SK-N-SH treated with all-trans-retinoic acid at 6 μM for 48 hours (cell line): ENCODE results near the gene SSNA1.

Source experiments
- ATAC-seq: fragments of 200-7000 bp; cut with Tn5 transposase; 3 replicates; pipeline ENCODE4 v1.9.1; 2020; ENCODE audit warnings: mild to moderate bottlenecking, moderate library complexity
- ARNTL ChIP-seq: fragments of 450-650 bp; formaldehyde crosslinking; IDR thresholded peaks from 2 replicates; pipeline ENCODE4 v1.5.0; 2020; ENCODE audit warnings: low read depth, mild to moderate bottlenecking, moderate library complexity, borderline replicate concordance
- CREB5 ChIP-seq: fragments of 250-450 bp; sonication (Bioruptor Pico); IDR thresholded peaks from 2 replicates; pipeline ENCODE4 v1.5.1; 2020; ENCODE audit warnings: low read depth, mild to moderate bottlenecking, moderate library complexity
- CSDC2 ChIP-seq: fragments of 250-450 bp; sonication (Bioruptor Pico); IDR thresholded peaks from 2 replicates; pipeline ENCODE4 v1.5.0; 2020; ENCODE audit warnings: mild to moderate bottlenecking, moderate library complexity
- CSRNP3 ChIP-seq: fragments of 250-450 bp; sonication (Bioruptor Pico); IDR thresholded peaks from 2 replicates; pipeline ENCODE4 v1.5.1; 2021; ENCODE audit warnings: mild to moderate bottlenecking, moderate library complexity
- ESRRG ChIP-seq: fragments of 250-450 bp; sonication (Bioruptor Pico); IDR thresholded peaks from 2 replicates; pipeline ENCODE4 v1.6.1; 2021; ENCODE audit warnings: mild to moderate bottlenecking
- GLIS3 ChIP-seq: fragments of 250-450 bp; sonication (Bioruptor Pico); IDR thresholded peaks from 2 replicates; pipeline ENCODE4 v1.5.0; 2020; ENCODE audit warnings: mild to moderate bottlenecking, moderate library complexity
- ISL1 ChIP-seq: fragments of 250-450 bp; sonication (Bioruptor Pico); IDR thresholded peaks from 2 replicates; pipeline ENCODE4 v2.1.2; 2022; ENCODE audit warnings: mild to moderate bottlenecking, moderate library complexity
- OSR1 ChIP-seq: fragments of 250-450 bp; sonication (Bioruptor Pico); IDR thresholded peaks from 2 replicates; pipeline ENCODE4 v1.8.0; 2022; ENCODE audit warnings: moderate library complexity, mild to moderate bottlenecking, inconsistent platforms
- PATZ1 ChIP-seq: fragments of 250-450 bp; sonication (Bioruptor Pico); IDR thresholded peaks from 2 replicates; pipeline ENCODE4 v1.8.0; 2020; ENCODE audit warnings: mild to moderate bottlenecking, moderate library complexity, borderline replicate concordance
- POU6F1 ChIP-seq: fragments of 250-450 bp; sonication (Bioruptor Pico); IDR thresholded peaks from 2 replicates; pipeline ENCODE4 v1.8.0; 2021; ENCODE audit warnings: low read depth, mild to moderate bottlenecking, moderate library complexity, borderline replicate concordance
- PPARA ChIP-seq: fragments of 250-450 bp; sonication (Bioruptor Pico); IDR thresholded peaks from 2 replicates; pipeline ENCODE4 v1.5.0; 2020; ENCODE audit warnings: mild to moderate bottlenecking, borderline replicate concordance
- RARB ChIP-seq: fragments of 250-450 bp; sonication (Bioruptor Pico); IDR thresholded peaks from 2 replicates; pipeline ENCODE4 v1.8.0; 2021; ENCODE audit warnings: mild to moderate bottlenecking, moderate library complexity
- SNAI2 ChIP-seq: fragments of 250-450 bp; sonication (Bioruptor Pico); IDR thresholded peaks from 2 replicates; pipeline ENCODE4 v1.5.0; 2020; ENCODE audit warnings: mild to moderate bottlenecking, moderate library complexity
- TCF4 ChIP-seq: fragments of 250-450 bp; sonication (Bioruptor Pico); IDR thresholded peaks from 2 replicates; pipeline ENCODE4 v1.8.0; 2021; ENCODE audit warnings: mild to moderate bottlenecking, moderate library complexity, borderline replicate concordance
- TOX ChIP-seq: fragments of 250-450 bp; sonication (Bioruptor Pico); IDR thresholded peaks from 2 replicates; pipeline ENCODE4 v1.8.0; 2021; ENCODE audit warnings: mild to moderate bottlenecking, moderate library complexity, borderline replicate concordance
- TSHZ2 ChIP-seq: fragments of 250-450 bp; sonication (Bioruptor Pico); IDR thresholded peaks from 2 replicates; pipeline ENCODE4 v1.5.0; 2020; ENCODE audit warnings: mild to moderate bottlenecking, moderate library complexity
- ZC3H10 ChIP-seq: fragments of 250-450 bp; sonication (Bioruptor Pico); IDR thresholded peaks from 2 replicates; pipeline ENCODE4 v1.5.1; 2021; ENCODE audit warnings: mild to moderate bottlenecking, moderate library complexity
- ZFP3 ChIP-seq: fragments of 250-450 bp; sonication (Bioruptor Pico); IDR thresholded peaks from 2 replicates; pipeline ENCODE4 v1.5.0; 2020; ENCODE audit warnings: mild to moderate bottlenecking, moderate library complexity
- ZNF565 ChIP-seq: fragments of 450-650 bp; formaldehyde crosslinking; conservative IDR thresholded peaks from 2 replicates; pipeline ENCODE4 v1.5.0; 2020; ENCODE audit warnings: low read depth, mild to moderate bottlenecking, moderate library complexity
- ZNF70 ChIP-seq: fragments of 450-650 bp; formaldehyde crosslinking; IDR thresholded peaks from 2 replicates; pipeline ENCODE4 v1.5.0; 2020; ENCODE audit warnings: mild to moderate bottlenecking, moderate library complexity
- ZNF8 ChIP-seq: fragments of 450-650 bp; formaldehyde crosslinking; IDR thresholded peaks from 2 replicates; pipeline ENCODE4 v1.5.0; 2020; ENCODE audit warnings: mild to moderate bottlenecking, moderate library complexity

Gene SSNA1

GRCh38 chr9:137216188-137216965, 27.9 kb downstream of the SSNA1 start:
- no peak for TF ChIP-seq ISL1 (CRISPR knock-in tag)
- ATAC-seq, result no peak

- TF ChIP-seq SNAI2 (CRISPR knock-in tag) (no peak), CSRNP3 (no peak), ESRRG (CRISPR knock-in tag) (no peak), ZFP3 (no peak), ZNF8 (CRISPR knock-in tag) (no peak), ZNF70 (CRISPR knock-in tag) (no peak), CSDC2 (CRISPR knock-in tag) (no peak), PATZ1 (CRISPR knock-in tag) (no peak), GLIS3 (CRISPR knock-in tag) (no peak), ARNTL (CRISPR knock-in tag) (no peak), TOX (no peak), ZC3H10 (no peak), ZNF565 (CRISPR knock-in tag) (no peak), CREB5 (CRISPR knock-in tag) (no peak), TCF4 (no peak), RARB (CRISPR knock-in tag) (no peak), PPARA (CRISPR knock-in tag) (no peak), POU6F1 (no peak), TSHZ2 (no peak), OSR1 (CRISPR knock-in tag) (no peak)
- no peak for ATAC-seq
Measured at GRCh38 chr9:137217276-137218211, 29.1 kb downstream of the SSNA1 start.
